HAP-1 (cell line): Measurements from ENCODE around the gene RALGPS1.

Experiments
- DNase-seq, 2 experiments: peaks; one replicate each; pipeline ENCODE4 v3.0.0-alpha.2; 2016 to 2020; ENCODE audit warnings: low spot score in 2 of 2
- H3K27me3 ChIP-seq: fragments of 250-450 bp; sonication (Bioruptor Pico); 2 replicates; pipeline ENCODE4 v1.5.1; 2020; ENCODE audit warnings: low read depth, mild to moderate bottlenecking, moderate library complexity
- H3K36me3 ChIP-seq: fragments of 250-450 bp; sonication (Bioruptor Pico); replicated peaks from 2 replicates; pipeline ENCODE4 v1.5.1; 2020; ENCODE audit warnings: mild to moderate bottlenecking
- H3K4me1 ChIP-seq: fragments of 250-450 bp; sonication (Bioruptor Pico); 2 replicates; pipeline ENCODE4 v1.5.1; 2020; ENCODE audit warnings: mild to moderate bottlenecking
- H3K4me3 ChIP-seq: fragments of 250-450 bp; sonication (Bioruptor Pico); 2 replicates; pipeline ENCODE4 v1.5.1; 2020; ENCODE audit warnings: mild to moderate bottlenecking, moderate library complexity
- H3K9me3 ChIP-seq: fragments of 250-450 bp; sonication (Bioruptor Pico); 2 replicates; pipeline ENCODE4 v1.5.1; 2020; ENCODE audit warnings: mild to moderate bottlenecking, moderate library complexity
- in situ Hi-C: fragments of 300-500 bp; cut with MboI; formaldehyde crosslinking; loops from 3 replicates; pipeline ENCODE4 v1.14.3; 2020; ENCODE audit warnings: low sequenced_read_pairs, inconsistent platforms, mixed read lengths

Gene RALGPS1

DNA sequence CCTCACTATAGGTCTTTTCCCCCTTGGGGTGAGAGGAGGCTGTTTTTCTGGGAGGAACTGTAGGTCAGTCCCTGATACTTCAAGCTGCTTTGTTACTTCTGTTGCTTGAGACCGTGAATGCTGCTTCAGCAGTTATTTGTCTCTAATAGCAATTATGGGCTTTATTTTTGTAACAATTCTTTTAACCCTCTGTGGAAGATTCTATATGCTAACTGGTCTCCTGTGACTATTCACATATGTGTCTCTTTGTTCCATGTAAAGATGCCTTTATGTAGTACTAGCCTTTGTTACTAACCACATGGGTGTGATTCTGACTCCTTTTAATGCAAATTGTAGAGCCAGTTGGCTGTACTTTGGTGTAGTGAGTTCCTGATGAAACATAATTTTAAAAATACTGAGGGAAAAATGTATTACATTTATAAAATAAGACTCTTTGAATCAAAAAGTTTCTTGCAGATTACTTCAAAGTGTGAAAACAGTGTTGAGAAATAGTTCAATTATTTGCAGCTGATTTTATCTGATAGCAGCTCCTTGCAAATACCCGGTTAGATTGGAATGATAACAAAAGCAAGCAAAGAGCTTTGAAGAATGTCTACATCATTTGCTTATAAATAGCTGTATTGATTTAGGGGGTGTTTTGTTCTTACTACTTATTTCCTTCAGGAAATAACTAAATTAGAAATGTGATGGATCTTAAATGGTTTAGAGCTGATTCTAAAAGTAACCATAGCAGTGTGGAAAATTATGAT, 161.2 kb downstream of the RALGPS1 start:
- Histone ChIP-seq H3K27me3 (no peaks in the 10 kb centered on the region), H3K4me3 (no peak overlapping the region), H3K36me3 (no peaks in the 10 kb centered on the region), H3K9me3 (0 out of 2 replicates have a peak, but pooled peaks cover 3% of the 10 kb centered on the region), H3K4me1 (peaks cover 29% of the 10 kb centered on the region)
- in situ Hi-C loops: no loop called here
- DNase-seq: peak; percentile 55 to 96

DNA sequence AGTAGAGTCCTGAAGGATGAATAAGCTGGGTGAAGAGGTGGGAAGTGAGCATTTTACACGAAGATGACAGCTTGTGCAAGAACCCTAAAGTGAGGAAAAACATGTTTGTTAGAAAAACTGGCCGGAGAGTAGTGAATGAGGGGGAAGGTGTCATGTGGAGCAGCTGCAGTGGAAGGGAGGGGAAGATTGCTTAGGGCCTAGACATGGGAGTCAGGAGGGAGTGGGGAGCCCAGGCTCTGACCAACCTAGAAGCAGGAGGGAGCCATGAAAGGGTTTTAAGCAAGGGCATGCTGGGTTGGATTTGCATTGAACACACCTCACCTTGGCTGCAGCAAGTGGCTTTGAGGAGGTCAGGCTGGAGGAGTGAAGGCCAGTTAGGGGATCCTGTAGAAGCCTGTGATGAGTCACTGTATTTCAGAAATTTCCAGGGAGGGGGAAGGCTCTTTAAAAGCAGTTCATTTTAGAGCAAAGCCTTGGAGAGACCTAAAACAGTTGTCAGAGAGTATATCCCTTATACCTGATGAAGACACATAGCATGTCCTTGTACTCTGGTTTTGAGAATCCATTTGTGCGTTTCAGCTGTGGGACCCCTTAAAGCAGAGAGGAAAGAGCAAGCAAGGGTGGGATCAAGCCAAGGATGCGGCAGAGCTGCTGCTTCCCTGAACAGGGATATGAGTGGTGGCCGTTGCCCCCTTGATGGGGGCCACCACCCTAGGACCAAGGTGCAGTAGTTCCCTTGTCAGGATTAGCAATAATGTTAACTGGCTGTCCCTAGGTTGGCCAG, 162.5 kb downstream of the RALGPS1 start:
- Histone ChIP-seq H3K27me3 (no peaks in the 10 kb centered on the region), H3K9me3 (0 out of 2 replicates have a peak, but pooled peaks cover under 1% of the 10 kb centered on the region), H3K36me3 (no peaks in the 10 kb centered on the region), H3K4me3 (no peak overlapping the region), H3K4me1 (peaks cover 29% of the 10 kb centered on the region)
- in situ Hi-C loops: no loop called here
- no peak for DNase-seq

DNA sequence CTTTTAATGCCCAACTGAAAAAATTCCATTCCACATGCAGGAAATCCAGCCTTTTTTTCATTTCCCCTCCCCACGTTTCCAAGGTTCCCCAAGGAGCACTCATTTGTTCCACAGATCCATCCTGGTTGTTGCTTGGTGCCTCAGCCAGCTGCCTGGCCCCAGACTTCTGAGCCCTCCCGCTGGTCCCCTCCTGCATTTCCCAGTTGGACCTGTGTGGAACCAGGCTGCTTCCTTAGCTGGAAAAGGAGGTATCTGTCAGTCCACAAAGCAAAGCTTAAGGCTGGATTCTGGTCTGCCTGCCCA, 163.0 kb downstream of the RALGPS1 start:
- in situ Hi-C loops: no loop called here
- DNase-seq: no peak
- no peaks in the 10 kb centered on the region for H3K36me3 ChIP-seq
- H3K9me3 ChIP-seq: no peaks in the 10 kb centered on the region
- peaks cover 29% of the 10 kb centered on the region for H3K4me1 ChIP-seq
- H3K27me3 ChIP-seq: no peaks in the 10 kb centered on the region
- no peak overlapping the region for H3K4me3 ChIP-seq

DNA sequence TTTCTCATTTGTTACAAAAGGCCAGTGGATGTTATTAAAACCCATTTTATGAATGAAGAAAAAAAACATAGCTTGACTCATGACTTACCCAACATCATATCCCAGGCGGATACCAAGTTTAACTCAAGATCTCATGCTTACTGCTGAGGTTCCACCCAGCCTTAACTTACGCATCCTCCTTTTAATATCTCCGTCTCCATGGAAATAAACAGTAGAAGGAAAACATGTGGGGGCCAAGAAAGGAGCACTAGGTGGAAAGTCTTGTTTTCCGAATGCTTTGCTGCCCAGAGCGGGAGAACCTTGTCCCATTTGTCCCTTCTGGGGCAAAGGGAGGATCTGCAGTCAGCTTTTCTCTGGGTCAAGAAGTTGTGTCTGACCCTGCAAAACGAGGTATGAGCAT, 163.8 kb downstream of the RALGPS1 start:
- Histone ChIP-seq H3K4me3 (no peak overlapping the region), H3K36me3 (no peaks in the 10 kb centered on the region), H3K9me3 (no peaks in the 10 kb centered on the region), H3K4me1 (peaks cover 29% of the 10 kb centered on the region), H3K27me3 (no peaks in the 10 kb centered on the region)
- in situ Hi-C loops: no loop called here
- no peak for DNase-seq

DNA sequence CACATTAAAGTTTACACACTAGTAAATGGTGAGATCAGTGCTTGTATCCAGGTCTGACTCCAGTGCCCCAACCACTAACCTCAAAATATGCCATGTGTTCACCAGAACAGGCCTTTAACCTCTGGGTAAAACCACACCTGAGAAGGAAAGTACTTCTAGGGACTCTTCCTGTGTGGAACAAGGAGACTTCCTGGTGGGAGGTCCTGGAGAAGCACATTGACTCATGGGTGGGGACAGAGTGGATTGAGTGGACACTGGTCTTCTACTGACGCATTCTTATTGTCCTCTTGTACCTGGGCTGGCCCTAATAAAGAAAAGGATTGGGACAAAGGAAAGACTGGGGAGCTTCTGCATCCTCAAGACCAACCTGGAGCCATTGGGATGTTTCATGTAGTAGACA, 164.4 kb downstream of the RALGPS1 start:
- Histone ChIP-seq H3K9me3 (no peaks in the 10 kb centered on the region), H3K36me3 (no peaks in the 10 kb centered on the region), H3K4me3 (no peak overlapping the region), H3K27me3 (no peaks in the 10 kb centered on the region), H3K4me1 (peaks cover 28% of the 10 kb centered on the region)
- in situ Hi-C loops: no loop called here
- no peak for DNase-seq

DNA sequence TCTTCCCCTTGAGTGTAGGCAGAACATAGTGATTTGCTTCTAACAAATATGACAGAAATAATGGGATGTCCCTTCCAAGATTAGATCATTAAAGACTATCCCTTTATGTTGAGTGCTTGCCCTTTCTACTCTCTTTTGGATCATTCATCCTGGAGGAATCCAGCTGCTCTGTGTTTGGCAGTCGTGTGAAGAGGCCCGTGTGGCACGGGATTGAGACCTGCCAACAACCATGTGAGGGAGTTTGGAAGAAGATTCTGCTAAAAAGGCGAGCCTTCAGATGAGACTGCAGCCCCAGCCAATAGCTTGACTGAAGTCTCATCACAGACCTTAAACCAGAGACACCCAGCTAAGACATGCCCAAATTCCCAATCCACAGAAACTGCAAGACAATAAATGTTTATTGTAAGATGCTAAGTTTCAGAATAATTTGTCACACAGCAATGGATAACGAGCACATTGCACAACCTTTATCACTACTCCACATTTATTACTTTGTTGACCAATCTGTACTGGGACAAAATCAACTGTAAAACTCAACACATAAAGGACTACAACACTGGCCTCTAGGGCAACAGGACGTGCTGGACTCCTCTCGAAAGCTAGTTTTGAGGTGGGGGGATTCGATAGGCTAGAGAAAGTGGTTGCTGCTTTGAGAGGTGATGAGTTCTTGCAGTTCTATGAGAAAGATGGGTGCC, 165.0 kb downstream of the RALGPS1 start:
- no peak overlapping the region for H3K4me3 ChIP-seq
- no peaks in the 10 kb centered on the region for H3K27me3 ChIP-seq
- in situ Hi-C loops: no loop called here
- no peaks in the 10 kb centered on the region for H3K36me3 ChIP-seq
- H3K4me1 ChIP-seq: peaks cover 21% of the 10 kb centered on the region
- DNase-seq: no peak
- H3K9me3 ChIP-seq: no peaks in the 10 kb centered on the region

DNA sequence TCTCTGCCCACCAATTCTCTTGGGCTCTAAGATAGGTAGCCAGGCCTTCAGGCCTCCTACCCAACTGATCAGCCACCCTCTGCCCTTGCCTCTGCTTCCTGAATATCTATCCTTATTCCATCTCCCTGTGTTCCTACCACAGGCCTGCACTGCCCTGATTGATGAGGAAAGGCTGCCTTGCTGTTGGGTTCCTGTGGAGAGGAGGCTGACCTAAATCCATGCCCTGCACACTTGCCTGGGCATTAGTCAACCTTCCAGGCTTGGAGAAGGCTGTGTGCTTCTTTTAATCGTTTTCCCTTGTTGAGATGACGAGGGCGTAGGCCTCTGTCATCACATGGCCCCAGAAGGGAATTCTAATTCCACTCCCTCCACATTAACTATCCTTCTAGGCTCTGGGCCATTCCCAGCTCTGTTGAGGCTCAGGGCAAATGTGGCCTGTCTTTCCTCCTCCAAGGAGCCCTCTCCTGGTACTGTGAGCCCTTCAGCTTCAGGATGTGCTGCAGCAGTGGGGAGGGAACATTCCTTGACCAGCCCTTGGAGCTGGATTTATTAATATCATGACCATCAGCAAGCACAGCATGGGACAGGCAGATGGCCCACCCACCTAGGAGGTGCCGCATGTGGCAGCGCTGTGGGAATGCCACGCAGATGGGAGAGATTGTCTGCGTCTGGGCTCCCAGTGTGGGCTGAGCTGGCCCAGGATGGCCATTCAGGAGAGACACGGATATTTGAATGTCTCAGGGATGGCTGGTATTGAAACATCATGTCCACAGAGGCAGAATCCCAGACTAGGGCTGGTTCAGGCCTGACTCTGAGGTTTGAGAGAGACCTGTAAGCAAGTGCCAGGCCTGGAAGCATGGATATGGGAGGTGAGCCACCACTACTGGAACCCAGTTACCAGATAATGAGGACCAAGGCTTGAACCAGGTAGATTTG, 166.9 kb downstream of the RALGPS1 start:
- H3K4me3 ChIP-seq: no peak overlapping the region
- H3K36me3 ChIP-seq: no peaks in the 10 kb centered on the region
- H3K9me3 ChIP-seq: no peaks in the 10 kb centered on the region
- in situ Hi-C loops: no loop called here
- H3K4me1 ChIP-seq: peaks cover 4% of the 10 kb centered on the region
- no peak for DNase-seq
- no peaks in the 10 kb centered on the region for H3K27me3 ChIP-seq

DNA sequence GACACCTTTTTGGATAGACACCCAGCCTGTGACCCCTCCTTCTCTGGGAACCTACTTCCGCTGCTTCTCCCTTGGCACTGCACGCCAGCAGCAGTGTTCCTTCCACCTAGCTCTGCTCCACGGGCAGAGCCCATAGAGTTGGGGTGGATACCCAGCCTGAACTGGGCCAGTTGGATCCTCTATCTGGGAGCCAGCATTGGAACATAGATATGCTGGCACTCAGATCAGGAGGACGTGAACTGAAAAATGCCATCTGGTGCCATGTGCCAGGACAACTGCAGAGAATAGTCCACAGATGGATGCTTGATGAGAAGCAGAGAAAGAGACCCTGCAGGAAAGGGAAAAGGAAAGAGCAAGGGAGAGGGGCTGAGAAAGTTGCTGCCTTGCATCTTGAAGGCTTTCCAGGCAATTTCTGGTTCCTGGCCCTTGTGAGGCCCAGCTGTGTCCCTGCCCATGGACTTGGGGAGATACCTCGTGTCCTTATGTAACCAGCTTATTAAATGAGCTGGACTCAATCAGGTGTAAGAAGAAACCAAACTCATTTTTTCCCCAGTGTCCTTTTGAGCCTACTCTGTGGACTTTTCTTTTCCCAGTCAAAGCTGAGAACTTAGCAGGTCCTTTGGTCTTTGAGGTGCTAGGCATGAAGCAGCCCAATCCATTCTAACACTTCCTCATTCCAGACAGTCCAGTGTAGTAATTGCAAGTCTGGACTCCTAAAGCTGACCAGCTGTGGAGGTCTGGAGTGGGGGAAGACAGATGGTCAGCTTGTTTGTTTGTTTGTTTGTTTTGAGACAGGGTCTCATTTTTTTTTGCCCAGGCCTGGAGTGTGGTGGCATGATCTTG, 168.8 kb downstream of the RALGPS1 start:
- H3K36me3 ChIP-seq: no peaks in the 10 kb centered on the region
- in situ Hi-C loops: no loop called here
- no peak for DNase-seq
- no peaks in the 10 kb centered on the region for H3K9me3 ChIP-seq
- no peak overlapping the region for H3K4me3 ChIP-seq
- no peaks in the 10 kb centered on the region for H3K27me3 ChIP-seq
- no peaks in the 10 kb centered on the region for H3K4me1 ChIP-seq

DNA sequence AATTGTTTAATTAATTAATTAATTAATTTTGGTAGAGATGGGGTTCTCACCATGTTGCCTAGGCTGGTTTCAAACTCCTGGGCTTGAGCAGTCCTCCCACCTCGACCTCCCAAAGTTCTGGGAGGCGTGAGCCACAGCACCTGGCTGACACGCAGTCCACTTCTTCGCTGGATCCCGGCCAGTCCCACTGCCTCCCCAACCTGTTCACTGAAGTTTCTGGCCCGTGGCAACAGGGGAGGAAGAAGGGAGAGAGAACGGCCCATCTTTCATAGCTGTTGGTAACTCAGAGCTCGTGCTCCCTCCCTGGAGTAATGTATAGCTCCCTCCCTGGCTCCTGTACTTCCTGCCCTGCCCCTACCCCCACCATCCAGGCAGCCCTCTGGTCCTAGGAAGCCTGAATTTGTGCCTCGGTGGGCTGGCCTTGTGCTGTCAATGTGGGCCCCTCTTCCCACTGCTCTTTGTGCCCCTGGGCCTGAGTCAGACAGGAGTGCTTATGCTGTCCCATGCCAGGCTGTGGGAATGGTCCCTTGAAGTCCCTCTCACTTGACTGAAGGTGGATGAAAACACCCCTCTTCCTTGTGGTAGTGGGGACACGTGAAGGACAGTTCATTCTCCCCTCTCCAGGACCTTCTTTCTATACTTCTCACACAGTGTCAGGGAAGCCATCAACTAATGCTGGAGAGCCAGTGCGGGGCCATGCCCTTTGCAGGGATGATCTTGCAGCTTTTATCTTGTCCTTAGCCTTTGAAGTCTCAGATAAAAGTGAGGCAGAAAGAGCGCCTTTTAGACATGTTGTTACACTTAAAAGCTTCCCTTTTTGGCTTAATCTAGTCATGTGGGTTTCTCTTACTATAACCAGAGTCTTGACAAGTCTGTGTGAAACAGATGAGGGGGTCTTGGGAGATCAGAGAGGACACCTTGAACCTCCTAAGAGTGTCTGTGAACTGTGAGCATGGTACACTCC, 169.8 kb downstream of the RALGPS1 start:
- no peak for DNase-seq
- in situ Hi-C loops: no loop called here
- no peak overlapping the region for H3K4me3 ChIP-seq

DNA sequence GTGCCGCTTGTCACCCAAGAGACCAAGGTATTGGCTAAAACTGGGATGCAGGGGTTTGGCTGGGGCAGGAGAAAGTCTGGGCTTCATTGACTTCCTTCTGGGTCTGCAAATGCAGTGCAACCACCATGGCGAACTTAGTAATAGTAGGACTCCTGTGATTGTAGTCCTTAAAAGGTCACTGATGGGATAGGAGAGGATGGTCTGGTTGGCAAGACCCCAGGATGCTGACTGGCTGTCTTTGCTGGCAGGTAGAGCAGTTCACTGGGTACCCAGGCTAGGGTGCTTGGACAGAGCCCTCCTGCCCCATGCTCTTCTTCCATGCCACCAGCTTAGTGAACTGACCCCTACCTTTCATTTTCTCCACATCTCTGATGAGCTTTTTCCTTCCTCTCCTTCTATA, 170.6 kb downstream of the RALGPS1 start:
- no peak overlapping the region for H3K4me3 ChIP-seq
- H3K4me1 ChIP-seq: no peaks in the 10 kb centered on the region
- no peaks in the 10 kb centered on the region for H3K27me3 ChIP-seq
- no peaks in the 10 kb centered on the region for H3K36me3 ChIP-seq
- in situ Hi-C loops: no loop called here
- no peak for DNase-seq
- H3K9me3 ChIP-seq: no peaks in the 10 kb centered on the region

More for the DNA sequence above, 169.8 kb downstream of the RALGPS1 start:
- H3K36me3 ChIP-seq: no peaks in the 10 kb centered on the region
- H3K9me3 ChIP-seq: no peaks in the 10 kb centered on the region
- H3K4me1 ChIP-seq: no peaks in the 10 kb centered on the region
- H3K27me3 ChIP-seq: no peaks in the 10 kb centered on the region

DNA sequence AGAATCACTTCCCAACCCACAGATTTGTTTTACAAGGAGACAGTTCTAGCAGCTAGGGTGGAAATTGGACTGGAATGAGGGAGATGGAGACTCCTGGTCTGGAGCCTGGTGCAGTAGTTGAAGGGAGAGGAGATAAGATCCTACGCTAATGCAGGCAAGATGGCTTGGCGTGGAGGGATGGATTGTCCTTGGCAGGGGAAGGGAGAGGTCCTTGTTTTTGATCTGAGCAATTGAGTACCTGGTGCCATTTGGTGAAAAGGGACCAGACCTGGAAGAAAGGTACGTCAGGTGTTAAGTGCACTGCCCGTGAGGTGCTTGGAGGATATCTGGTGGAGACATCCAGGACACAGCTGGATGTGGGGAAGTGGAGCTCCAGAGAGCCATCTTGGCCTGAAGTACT, 172.2 kb downstream of the RALGPS1 start:
- H3K36me3 ChIP-seq: no peaks in the 10 kb centered on the region
- in situ Hi-C loops: no loop called here

DNA sequence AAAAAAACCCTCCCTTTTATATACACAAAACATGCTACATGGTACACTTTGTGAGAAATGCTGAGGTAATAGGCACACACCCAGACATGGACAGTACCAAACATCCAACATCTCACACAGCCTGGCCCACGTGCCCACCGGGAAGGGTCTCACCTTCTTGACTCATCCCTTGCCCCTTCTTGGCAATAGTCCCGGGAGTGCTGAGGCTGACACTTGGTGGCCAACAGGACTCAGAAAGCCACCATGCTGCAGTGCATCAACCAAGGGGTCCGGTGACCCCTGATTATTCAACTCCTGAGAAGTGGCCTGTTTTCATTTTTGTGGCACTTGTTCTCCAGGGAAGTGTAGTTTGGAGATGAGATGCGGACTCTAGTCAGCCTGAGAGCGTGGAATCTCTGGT, 172.8 kb downstream of the RALGPS1 start:
- Histone ChIP-seq H3K9me3 (no peaks in the 10 kb centered on the region), H3K4me3 (no peak overlapping the region), H3K36me3 (no peaks in the 10 kb centered on the region), H3K4me1 (no peaks in the 10 kb centered on the region), H3K27me3 (no peaks in the 10 kb centered on the region)
- DNase-seq: no peak
- in situ Hi-C loops: no loop called here

More for the DNA sequence above, 172.2 kb downstream of the RALGPS1 start:
- no peaks in the 10 kb centered on the region for H3K9me3 ChIP-seq
- no peaks in the 10 kb centered on the region for H3K4me1 ChIP-seq
- H3K4me3 ChIP-seq: no peak overlapping the region
- no peaks in the 10 kb centered on the region for H3K27me3 ChIP-seq
- DNase-seq: no peak
